PC-9 (cell line): ENCODE measurements around the gene PTRH2.

Experiments
- EZH2 ChIP-seq: fragments of 200-600 bp; sonication (generic); IDR thresholded peaks from 2 replicates; pipeline ENCODE4 v1.8.0; 2017; ENCODE audit warnings: antibody characterized with exemption, low read depth
- TF ChIP-seq, protein P1 (sequence below): fragments of 200-600 bp; sonication (generic); conservative IDR thresholded peaks from 2 replicates; pipeline ENCODE4 v1.6.1; 2017; ENCODE audit warnings: mixed run types, antibody characterized with exemption, mild to moderate bottlenecking, moderate library complexity

DNA sequence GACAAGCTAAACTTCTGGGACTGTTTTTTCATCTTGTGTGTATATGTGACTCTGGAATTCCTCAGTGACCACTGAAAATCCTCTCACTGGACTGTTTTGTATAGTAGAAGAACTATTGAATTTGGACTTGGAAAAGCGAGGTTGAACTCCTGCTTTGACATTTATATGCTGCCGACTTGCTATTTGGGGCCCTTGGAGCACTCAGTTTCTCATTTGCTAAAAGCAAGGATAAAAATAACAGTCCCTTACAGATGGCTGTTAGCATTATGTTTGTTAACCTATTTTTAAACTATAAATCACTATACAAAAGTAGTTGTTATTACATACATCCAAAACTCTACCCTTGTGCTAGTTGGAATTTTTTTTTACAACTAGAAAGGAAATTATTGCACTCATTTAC, 9.2 kb upstream of the PTRH2 start:
- TF ChIP-seq EZH2: no peak
- TF ChIP-seq, protein P1, sequence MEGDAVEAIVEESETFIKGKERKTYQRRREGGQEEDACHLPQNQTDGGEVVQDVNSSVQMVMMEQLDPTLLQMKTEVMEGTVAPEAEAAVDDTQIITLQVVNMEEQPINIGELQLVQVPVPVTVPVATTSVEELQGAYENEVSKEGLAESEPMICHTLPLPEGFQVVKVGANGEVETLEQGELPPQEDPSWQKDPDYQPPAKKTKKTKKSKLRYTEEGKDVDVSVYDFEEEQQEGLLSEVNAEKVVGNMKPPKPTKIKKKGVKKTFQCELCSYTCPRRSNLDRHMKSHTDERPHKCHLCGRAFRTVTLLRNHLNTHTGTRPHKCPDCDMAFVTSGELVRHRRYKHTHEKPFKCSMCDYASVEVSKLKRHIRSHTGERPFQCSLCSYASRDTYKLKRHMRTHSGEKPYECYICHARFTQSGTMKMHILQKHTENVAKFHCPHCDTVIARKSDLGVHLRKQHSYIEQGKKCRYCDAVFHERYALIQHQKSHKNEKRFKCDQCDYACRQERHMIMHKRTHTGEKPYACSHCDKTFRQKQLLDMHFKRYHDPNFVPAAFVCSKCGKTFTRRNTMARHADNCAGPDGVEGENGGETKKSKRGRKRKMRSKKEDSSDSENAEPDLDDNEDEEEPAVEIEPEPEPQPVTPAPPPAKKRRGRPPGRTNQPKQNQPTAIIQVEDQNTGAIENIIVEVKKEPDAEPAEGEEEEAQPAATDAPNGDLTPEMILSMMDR: no peak
